ENCODE data around the gene COX10.

The COX10 gene

GRCh38 chr17:14119546-14119945 is 50.2 kb downstream of the COX10 start:
- no peaks in the 10 kb centered on the region for H3K4me1 ChIP-seq (ENCODE audit: insufficient read depth, poor library complexity, severe bottlenecking)
- no peak overlapping the region for H3K4me3 ChIP-seq (ENCODE audit: severe bottlenecking)
- no peaks in the 10 kb centered on the region for H3K36me3 ChIP-seq (ENCODE audit: low read depth)
- H3K9me3 ChIP-seq (ENCODE audit: severe bottlenecking) = no peaks in the 10 kb centered on the region
- no peak for TF ChIP-seq CTCF (IDR thresholded peaks at IDR 0.05; ENCODE audit: poor library complexity, severe bottlenecking)
- DNase-seq (ENCODE audit: low spot score) (no peak), ATAC-seq (ENCODE audit: low read depth) (no peak)
- H3K27me3 ChIP-seq (ENCODE audit: insufficient read depth, poor library complexity, severe bottlenecking) = no peaks in the 10 kb centered on the region
- no peak overlapping the region for H3K27ac ChIP-seq (ENCODE audit: poor library complexity, severe bottlenecking)

GRCh38 chr17:14121952-14122351 is 52.6 kb downstream of the COX10 start:
- Histone ChIP-seq H3K36me3 (ENCODE audit: low read depth) (no peaks in the 10 kb centered on the region), H3K27ac (ENCODE audit: poor library complexity, severe bottlenecking) (no peak overlapping the region), H3K9me3 (ENCODE audit: severe bottlenecking) (no peaks in the 10 kb centered on the region), H3K27me3 (ENCODE audit: insufficient read depth, poor library complexity, severe bottlenecking) (no peaks in the 10 kb centered on the region), H3K4me1 (ENCODE audit: insufficient read depth, poor library complexity, severe bottlenecking) (no peaks in the 10 kb centered on the region), H3K4me3 (ENCODE audit: severe bottlenecking) (no peak overlapping the region)
- no peak for TF ChIP-seq CTCF (IDR thresholded peaks at IDR 0.05; ENCODE audit: poor library complexity, severe bottlenecking)
- no peak for ATAC-seq (ENCODE audit: low read depth)
- no peak for DNase-seq (ENCODE audit: low spot score)

- Histone ChIP-seq H3K4me1 (ENCODE audit: insufficient read depth, poor library complexity, severe bottlenecking) (no peaks in the 10 kb centered on the region), H3K36me3 (ENCODE audit: low read depth) (no peaks in the 10 kb centered on the region), H3K4me3 (ENCODE audit: severe bottlenecking) (no peak overlapping the region), H3K27me3 (ENCODE audit: insufficient read depth, poor library complexity, severe bottlenecking) (no peaks in the 10 kb centered on the region), H3K9me3 (ENCODE audit: severe bottlenecking) (no peaks in the 10 kb centered on the region), H3K27ac (ENCODE audit: poor library complexity, severe bottlenecking) (no peak overlapping the region)
- no peak for TF ChIP-seq CTCF (IDR thresholded peaks at IDR 0.05; ENCODE audit: poor library complexity, severe bottlenecking)
- no peak for ATAC-seq (ENCODE audit: low read depth)
- no peak for DNase-seq (ENCODE audit: low spot score)
These were observed 54.4 kb downstream of the COX10 start for GRCh38 chr17:14123619-14124278.

GRCh38 chr17:14124854-14125253 is 55.5 kb downstream of the COX10 start:
- no peaks in the 10 kb centered on the region for H3K27me3 ChIP-seq (ENCODE audit: insufficient read depth, poor library complexity, severe bottlenecking)
- no peak for DNase-seq (ENCODE audit: low spot score)
- no peak overlapping the region for H3K27ac ChIP-seq (ENCODE audit: poor library complexity, severe bottlenecking)
- no peak for ATAC-seq (ENCODE audit: low read depth)
- no peak for TF ChIP-seq CTCF (IDR thresholded peaks at IDR 0.05; ENCODE audit: poor library complexity, severe bottlenecking)
- no peaks in the 10 kb centered on the region for H3K36me3 ChIP-seq (ENCODE audit: low read depth)
- H3K4me3 ChIP-seq (ENCODE audit: severe bottlenecking) = no peak overlapping the region
- H3K4me1 ChIP-seq (ENCODE audit: insufficient read depth, poor library complexity, severe bottlenecking) = no peaks in the 10 kb centered on the region
- no peaks in the 10 kb centered on the region for H3K9me3 ChIP-seq (ENCODE audit: severe bottlenecking)

GRCh38 chr17:14125518-14126137 is 56.3 kb downstream of the COX10 start:
- no peak for TF ChIP-seq CTCF (IDR thresholded peaks at IDR 0.05; ENCODE audit: poor library complexity, severe bottlenecking)
- no peaks in the 10 kb centered on the region for H3K9me3 ChIP-seq (ENCODE audit: severe bottlenecking)
- no peaks in the 10 kb centered on the region for H3K27me3 ChIP-seq (ENCODE audit: insufficient read depth, poor library complexity, severe bottlenecking)
- no peaks in the 10 kb centered on the region for H3K36me3 ChIP-seq (ENCODE audit: low read depth)
- no peak overlapping the region for H3K27ac ChIP-seq (ENCODE audit: poor library complexity, severe bottlenecking)
- DNase-seq (ENCODE audit: low spot score) = no peak
- no peak for ATAC-seq (ENCODE audit: low read depth)
- no peaks in the 10 kb centered on the region for H3K4me1 ChIP-seq (ENCODE audit: insufficient read depth, poor library complexity, severe bottlenecking)
- no peak overlapping the region for H3K4me3 ChIP-seq (ENCODE audit: severe bottlenecking)

All from RWPE2 (cell line).